HTERT RPE-1 (cell line): ENCODE results near the gene ECSCR.

ENCODE experiments used
- in situ Hi-C: fragments of 300-500 bp; cut with MboI; formaldehyde crosslinking; loops from 4 replicates; pipeline ENCODE4 v1.14.3; 2020; ENCODE audit warnings: low sequenced_read_pairs

Gene ECSCR

GRCh38 chr5:139474890-139475791 lies 12.6 kb upstream of the ECSCR start:
- in situ Hi-C loops: no loop called here

- in situ Hi-C loops: no loop called here
These were observed 11.0 kb upstream of the ECSCR start for GRCh38 chr5:139473565-139473964.

- in situ Hi-C loops: no loop called here
These were observed 10.6 kb upstream of the ECSCR start for GRCh38 chr5:139473105-139473504.

- in situ Hi-C loops: no loop called here
These were observed 10.0 kb upstream of the ECSCR start for GRCh38 chr5:139472386-139473030.

- in situ Hi-C loops: no loop called here
These were observed 8.3 kb upstream of the ECSCR start, which contains the start of gene SMIM33 for GRCh38 chr5:139470821-139471300. Gene SMIM33 (plus strand): TSS chr5:139471004. CDS start chr5:139471122, 118 bp downstream.

- in situ Hi-C loops: no loop called here
These were observed 5.9 kb upstream of the ECSCR start for GRCh38 chr5:139468421-139468931.

GRCh38 chr5:139461698-139462097 lies 845 bp downstream of the ECSCR start:
- in situ Hi-C loops: no loop called here

GRCh38 chr5:139461176-139461575 lies 1.4 kb downstream of the ECSCR start:
- in situ Hi-C loops: no loop called here

- in situ Hi-C loops: no loop called here
These were observed 2.1 kb downstream of the ECSCR start for GRCh38 chr5:139460455-139460854.

- in situ Hi-C loops: no loop called here
These were observed 3.0 kb downstream of the ECSCR start for GRCh38 chr5:139459451-139459934.

- in situ Hi-C loops: no loop called here
These were observed 3.7 kb downstream of the ECSCR start for GRCh38 chr5:139458580-139459407.

- in situ Hi-C loops: no loop called here
These were observed 4.8 kb downstream of the ECSCR start for GRCh38 chr5:139457653-139458306.

- in situ Hi-C loops: no loop called here
These were observed 5.3 kb downstream of the ECSCR start for GRCh38 chr5:139457241-139457640.

- in situ Hi-C loops: no loop called here
These were observed 5.8 kb downstream of the ECSCR start for GRCh38 chr5:139456776-139457175.

GRCh38 chr5:139454568-139455290 lies 7.8 kb downstream of the ECSCR start:
- in situ Hi-C loops: no loop called here

- in situ Hi-C loops: no loop called here
These were observed 8.6 kb downstream of the ECSCR start for GRCh38 chr5:139453683-139454567.

- in situ Hi-C loops: no loop called here
These were observed 10.5 kb downstream of the ECSCR start for GRCh38 chr5:139451878-139452660.

GRCh38 chr5:139451176-139451575 lies 11.4 kb downstream of the ECSCR start:
- in situ Hi-C loops: no loop called here
